Skin epidermis (tissue), 12 donors: ENCODE data around the gene CANT1.

Source experiments
- H3K27ac ChIP-seq, 21 experiments: fragments of 200-600 bp; sonication (generic) in 11 of 21; one replicate each; pipeline ENCODE4 v1.5.0; 2020; ENCODE audit warnings: mild to moderate bottlenecking in 3 of 21, inconsistent platforms in 2 of 21, moderate library complexity in 2 of 21
- H3K4me3 ChIP-seq, 7 experiments: fragments of 200-600 bp; sonication (generic) in 2 of 7; one replicate each; pipeline ENCODE4 v1.5.0; 2020; ENCODE audit warnings: inconsistent platforms in 2 of 7, mild to moderate bottlenecking in 2 of 7, moderate library complexity in 1 of 7

Gene CANT1

DNA sequence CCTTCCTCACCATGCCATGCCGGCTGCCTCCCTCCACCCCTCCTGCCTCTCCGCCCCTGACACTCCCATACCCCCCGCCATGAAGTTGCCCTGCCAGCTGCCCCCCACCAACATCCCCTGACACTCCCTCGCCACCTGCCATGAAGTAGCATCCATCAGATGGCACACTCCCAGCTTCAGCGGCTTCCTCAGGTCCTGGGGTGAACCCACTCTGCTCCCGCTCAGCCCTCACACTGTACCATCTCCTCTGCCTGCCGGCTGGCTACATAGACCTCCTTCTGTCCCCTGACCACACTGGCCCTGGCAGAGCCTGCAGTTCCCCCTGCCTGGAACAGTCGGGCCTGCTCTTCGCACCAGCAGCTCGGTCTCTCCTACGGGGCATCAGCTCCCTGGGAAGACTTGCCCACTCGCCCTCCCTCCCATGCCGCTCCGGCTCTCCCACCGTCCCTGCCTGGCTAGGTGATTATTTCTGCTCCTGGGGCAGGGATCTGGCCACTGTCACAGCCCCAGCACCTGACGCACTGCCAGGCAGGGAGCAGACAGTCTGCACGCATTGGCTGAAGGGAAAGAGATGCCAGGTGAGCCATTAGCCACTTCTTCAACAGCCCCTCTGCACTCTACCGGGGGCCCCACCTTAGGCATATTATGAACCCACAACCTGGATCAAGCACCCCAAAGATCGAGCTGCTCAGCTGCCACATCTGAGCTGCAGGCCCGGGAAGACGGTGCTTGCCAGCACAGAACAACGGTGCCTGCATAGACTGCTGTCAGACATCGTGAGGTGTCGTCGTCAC is 9.0 kb downstream of the CANT1 start:
- Histone ChIP-seq H3K27ac (no peak overlapping the region), H3K4me3 (no peak overlapping the region)

- no peak overlapping the region for H3K27ac ChIP-seq
- H3K4me3 ChIP-seq, result no peak overlapping the region
These were observed 9.6 kb downstream of the CANT1 start for GRCh38 chr17:78999947-79000395.

- peak overlapping the region in 6 of 21 experiments; percentile 0 to 66 (median 37) for H3K27ac ChIP-seq
- H3K4me3 ChIP-seq, result no peak overlapping the region
These were observed 10.4 kb downstream of the CANT1 start for GRCh38 chr17:78999056-78999768.

DNA sequence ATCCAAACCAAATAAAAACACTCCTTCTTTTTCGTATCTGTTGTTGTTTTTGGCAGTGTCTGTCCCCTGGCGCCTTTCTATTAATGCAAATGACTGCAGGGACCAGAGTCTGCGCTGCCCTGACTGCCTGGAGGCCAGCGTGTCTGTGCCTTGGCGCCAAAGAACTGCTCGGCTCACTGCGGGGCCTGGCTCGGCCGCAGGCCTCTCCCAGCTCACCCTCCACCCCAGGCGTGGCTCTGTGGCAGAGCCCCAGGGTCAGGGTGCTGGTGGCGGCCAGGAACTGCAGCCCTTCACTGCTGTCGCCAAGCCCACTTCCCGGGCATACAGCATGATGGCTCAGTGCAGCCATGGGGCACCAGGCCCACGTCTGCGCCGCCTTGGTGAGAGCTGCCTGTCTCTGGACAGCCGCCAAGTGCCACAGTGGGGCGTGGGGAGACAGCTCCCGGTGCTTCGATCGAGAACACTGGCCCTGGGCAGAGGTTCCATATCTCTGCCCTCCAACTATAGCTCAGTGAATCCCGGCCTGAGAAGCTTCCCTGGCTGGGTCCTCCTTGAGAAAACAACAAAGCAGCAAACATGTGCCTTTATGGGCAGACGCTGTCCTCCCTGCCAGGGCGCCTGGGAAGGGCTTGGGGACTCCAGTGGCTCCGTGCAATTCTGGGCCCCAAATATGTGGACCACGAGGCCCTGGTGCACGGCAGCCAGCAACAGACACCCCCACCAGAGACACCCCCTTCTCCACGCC is 11.1 kb downstream of the CANT1 start:
- Histone ChIP-seq H3K27ac (peak overlapping the region in 8 of 21 experiments; percentile 0 to 66 (median 18)), H3K4me3 (no peak overlapping the region)

DNA sequence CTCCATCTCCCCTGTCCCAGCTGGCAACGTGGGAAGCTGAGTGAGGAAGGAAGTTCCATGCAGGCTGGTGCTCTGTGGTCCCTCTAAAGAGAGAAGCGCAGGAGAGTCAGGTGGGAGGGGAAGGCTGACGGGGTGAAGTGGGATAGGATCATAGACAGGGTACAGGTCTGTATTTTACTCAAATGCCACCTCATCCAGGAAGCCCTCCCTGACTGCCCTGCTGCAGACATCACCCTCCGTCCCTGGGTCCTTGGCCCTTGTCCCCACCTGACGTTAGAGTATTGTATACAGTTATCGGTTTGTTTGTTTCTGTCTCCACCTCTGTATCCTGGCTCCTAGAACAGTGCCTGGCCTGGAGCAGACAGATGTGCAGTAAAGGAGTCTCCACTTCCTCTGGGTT is 11.7 kb downstream of the CANT1 start:
- H3K27ac ChIP-seq, result peak overlapping the region in 3 of 21 experiments; percentile 6 to 17 (median 17)

DNA sequence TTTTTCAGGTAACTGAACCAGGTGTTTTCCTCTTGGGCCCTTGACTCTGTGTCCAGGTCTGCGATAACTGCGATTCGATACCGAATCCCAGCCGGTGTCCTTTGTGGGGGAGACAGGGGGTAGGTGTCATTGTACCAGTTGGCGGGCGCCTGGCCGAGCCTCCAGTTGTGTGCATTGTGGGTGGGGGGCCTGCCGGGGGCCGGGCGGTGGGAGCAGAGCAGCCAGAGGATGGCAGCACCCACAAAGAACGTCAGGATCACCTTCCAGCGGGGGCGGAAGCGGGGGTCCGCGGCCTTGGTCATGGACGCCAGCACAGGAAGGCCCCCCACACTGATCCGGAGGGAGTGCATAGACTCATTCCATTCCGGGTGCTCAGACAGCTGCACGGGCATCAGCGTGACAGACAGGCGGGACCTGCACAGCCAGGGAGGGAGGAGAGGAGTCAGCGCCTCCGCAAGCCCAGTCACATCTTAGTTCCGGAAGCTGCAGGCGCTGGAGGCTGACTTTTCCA is 12.3 kb downstream of the CANT1 start:
- peak overlapping the region in 1 of 21 experiments; percentile 17 for H3K27ac ChIP-seq

More for the DNA sequence above, 11.7 kb downstream of the CANT1 start:
- H3K4me3 ChIP-seq, result no peak overlapping the region

DNA sequence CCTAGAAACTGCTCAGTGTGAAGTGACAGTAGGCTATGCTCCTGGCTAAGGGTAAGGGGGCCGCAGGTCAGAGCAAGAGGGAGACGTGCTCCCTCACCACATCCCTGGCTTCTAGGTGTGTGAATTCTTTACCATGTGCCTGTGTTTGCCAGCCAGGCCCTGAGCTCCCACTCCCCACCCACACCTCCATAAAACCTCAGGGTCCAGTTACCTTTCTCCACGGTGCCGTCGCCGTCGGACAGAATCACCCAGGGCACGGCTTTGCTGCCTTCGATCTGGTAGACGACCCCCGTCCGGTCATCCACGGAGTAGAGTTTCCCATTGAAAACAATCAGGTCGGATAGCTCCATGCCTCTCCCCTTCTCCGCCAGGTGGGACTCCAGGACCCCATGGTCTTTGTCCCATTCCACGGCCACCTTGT is 12.8 kb downstream of the CANT1 start:
- Histone ChIP-seq H3K4me3 (no peak overlapping the region), H3K27ac (no peak overlapping the region)

More for the DNA sequence above, 12.3 kb downstream of the CANT1 start:
- H3K4me3 ChIP-seq, result no peak overlapping the region

DNA sequence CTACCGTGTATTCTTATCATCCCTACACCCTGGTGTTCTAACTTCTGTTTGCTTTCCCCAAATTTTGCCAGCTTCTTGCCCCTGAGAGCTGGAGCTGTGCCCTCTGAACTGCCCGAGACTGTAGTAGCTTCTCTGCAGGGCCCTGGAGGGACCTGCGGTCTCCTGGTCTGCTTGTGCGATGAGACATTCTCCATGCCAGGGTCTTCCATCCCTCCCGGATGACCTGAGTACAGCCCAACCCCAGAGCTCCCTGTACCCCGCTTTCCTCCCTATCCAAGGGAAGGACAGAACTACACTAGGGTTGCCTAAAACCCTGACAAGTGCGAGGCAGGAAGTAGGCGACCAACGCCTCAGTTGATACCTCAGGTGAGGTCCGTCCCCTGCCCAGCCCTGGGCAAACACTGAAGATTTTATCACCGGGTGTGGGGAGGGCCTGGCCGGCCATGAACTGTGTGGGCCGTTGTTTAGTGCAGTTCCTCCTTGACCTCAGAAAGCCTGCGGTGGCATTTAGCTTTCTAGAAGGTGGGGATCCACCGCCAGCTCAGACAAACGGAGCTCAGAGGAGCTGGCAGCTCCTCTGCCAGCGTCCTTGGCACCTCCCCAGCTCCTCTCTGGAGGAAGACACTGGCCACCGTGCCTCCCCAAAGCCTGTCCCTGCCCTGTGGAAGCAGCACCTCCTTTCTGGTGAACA is 13.7 kb downstream of the CANT1 start:
- Histone ChIP-seq H3K27ac (peak overlapping the region in 1 of 21 experiments; percentile 12), H3K4me3 (no peak overlapping the region)

- H3K4me3 ChIP-seq, result no peak overlapping the region
- peak overlapping the region in 1 of 21 experiments; percentile 12 for H3K27ac ChIP-seq
These were observed 14.4 kb downstream of the CANT1 start for GRCh38 chr17:78995022-78995760.

- H3K27ac ChIP-seq, result no peak overlapping the region
- H3K4me3 ChIP-seq, result no peak overlapping the region
These were observed 15.4 kb downstream of the CANT1 start for GRCh38 chr17:78993981-78994671.

- Histone ChIP-seq H3K27ac (no peak overlapping the region), H3K4me3 (no peak overlapping the region)
These were observed 16.2 kb downstream of the CANT1 start for GRCh38 chr17:78993241-78993956.

- H3K4me3 ChIP-seq, result no peak overlapping the region
- no peak overlapping the region for H3K27ac ChIP-seq
These were observed 16.9 kb downstream of the CANT1 start for GRCh38 chr17:78992542-78993212.

- Histone ChIP-seq H3K27ac (no peak overlapping the region), H3K4me3 (no peak overlapping the region)
These were observed 17.5 kb downstream of the CANT1 start for GRCh38 chr17:78991906-78992532.

GRCh38 chr17:78991017-78991738 is 18.4 kb downstream of the CANT1 start:
- Histone ChIP-seq H3K4me3 (no peak overlapping the region), H3K27ac (no peak overlapping the region)

DNA sequence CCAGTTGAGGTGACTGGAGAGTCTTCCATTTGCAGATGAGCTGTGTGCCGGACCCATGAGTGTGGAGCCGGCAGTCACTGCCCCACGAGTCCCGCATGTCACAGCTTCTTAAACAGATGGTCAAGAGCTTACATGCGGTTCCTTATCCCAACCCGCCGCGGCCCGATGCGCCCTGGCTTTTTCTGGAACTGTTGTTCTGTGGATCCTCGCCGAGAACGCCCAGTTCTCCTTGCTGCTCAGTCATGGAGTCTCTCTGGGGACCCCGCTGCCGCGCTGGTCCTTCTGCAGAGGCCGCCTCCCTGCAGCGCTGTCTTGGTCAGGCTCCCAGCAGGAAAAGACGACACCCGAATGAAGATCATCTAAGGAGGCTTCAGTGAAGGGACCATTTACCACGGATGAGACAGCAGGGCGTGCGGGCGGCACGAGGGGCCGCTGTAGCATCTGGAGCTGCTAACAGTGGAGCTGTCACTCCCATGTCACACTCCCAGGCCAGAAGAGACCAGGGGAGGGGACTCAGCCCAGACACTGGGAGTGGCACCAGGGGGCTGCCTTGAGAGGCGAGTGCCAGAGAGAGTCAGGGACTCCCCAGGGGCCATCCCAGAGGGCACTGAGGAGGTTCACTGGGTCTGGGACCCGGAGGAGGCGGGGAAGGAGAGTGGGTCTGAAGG is 19.1 kb downstream of the CANT1 start:
- Histone ChIP-seq H3K4me3 (no peak overlapping the region), H3K27ac (no peak overlapping the region)
